ENCODE measurements around the gene ZNF579.

GRCh38 chr19:55591555-55591954 lies 10.9 kb upstream of the ZNF579 start:
- TF ChIP-seq POLR2AphosphoS5 (IDR thresholded peaks at IDR 0.05; ENCODE audit: insufficient read depth, low read depth, low read length) (no peak), EZH2 (IDR thresholded peaks at IDR 0.05; ENCODE audit: borderline replicate concordance, low read depth, low read length, severe bottlenecking) (no peak), CTCF (IDR thresholded peaks at IDR 0.05; ENCODE audit: extremely low read depth in 1 of 2, insufficient read depth in 1 of 2, low read depth in 1 of 2, low read length in 2 of 2) (no peak), POLR2A (IDR thresholded peaks at IDR 0.05; ENCODE audit: low read depth, low read length) (no peak), GATA2 (IDR thresholded peaks at IDR 0.05; ENCODE audit: insufficient read depth, insufficient read length, low read depth, low read length) (no peak), FOS (IDR thresholded peaks at IDR 0.05; ENCODE audit: borderline replicate concordance, insufficient read depth, low read length) (no peak), MAX (IDR thresholded peaks at IDR 0.05; ENCODE audit: insufficient read depth, insufficient read length) (no peak), JUN (IDR thresholded peaks at IDR 0.05; ENCODE audit: borderline replicate concordance, insufficient read depth, insufficient read length, low read depth) (no peak), MYC (IDR thresholded peaks at IDR 0.05; ENCODE audit: low read depth, low read length) (no peak)
